ENCODE results near the gene EMC10. TPM values are rescaled to one million over a fixed set of nuclear protein-coding genes. Genes with fewer than 3 reads are reported as not detected.
"Not testable (repeated sequence)": the region's sequence is repeated elsewhere in the genome, so short reads cannot be mapped to it uniquely, and the experiment has no call there.

The EMC10 gene
- polyA plus RNA-seq, 2 of the 4 experiments (the other 2 are of a cell fraction), result 52.8 to 147 TPM

DNA sequence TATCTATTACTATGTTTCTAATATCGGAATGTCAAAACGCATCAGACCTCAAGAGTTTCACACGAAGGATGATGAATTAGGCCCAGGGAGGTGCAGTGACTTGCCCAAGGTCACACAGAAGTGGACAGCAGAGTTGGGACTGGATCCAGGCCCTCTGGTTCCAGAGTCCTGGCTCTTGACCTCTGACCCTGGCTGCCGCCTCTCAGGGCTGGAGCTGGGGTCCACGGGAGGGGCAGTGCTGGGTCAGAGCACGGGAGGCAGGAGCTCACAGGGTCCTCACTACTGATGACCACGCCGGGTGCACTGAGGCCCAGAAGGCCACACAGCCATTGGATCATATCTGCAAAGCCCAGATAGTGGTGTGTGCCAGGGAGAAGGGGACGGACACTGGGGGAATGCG, 46.6 kb downstream of the EMC10 start:
- Histone ChIP-seq H3K4me2 (no peak overlapping the region), H3K27ac (no peak overlapping the region), H3K4me3 (no peak overlapping the region), H3K9me3 (no peaks in the 10 kb centered on the region; the same call in 2 of the 3 replicates), H3K4me1 (no peaks in the 10 kb centered on the region)
- ChIA-PET POLR2A (no interaction called here), CTCF (interaction anchor here (1.0 to 10.7 kb wide), 5 partner anchors 12 to 261 kb away, joined by 3 to 91 read pairs (median 6); no protein-coding TSS in a partner anchor)
- WGBS (ENCODE audit: missing lambda C conversion rate), result 71% methylated on average over 10 of the region's 10 CpGs
- no peak for TF ChIP-seq CBX2 (IDR thresholded peaks at IDR 0.05; ENCODE audit: borderline replicate concordance, low read depth)
- TF ChIP-seq, protein P1, sequence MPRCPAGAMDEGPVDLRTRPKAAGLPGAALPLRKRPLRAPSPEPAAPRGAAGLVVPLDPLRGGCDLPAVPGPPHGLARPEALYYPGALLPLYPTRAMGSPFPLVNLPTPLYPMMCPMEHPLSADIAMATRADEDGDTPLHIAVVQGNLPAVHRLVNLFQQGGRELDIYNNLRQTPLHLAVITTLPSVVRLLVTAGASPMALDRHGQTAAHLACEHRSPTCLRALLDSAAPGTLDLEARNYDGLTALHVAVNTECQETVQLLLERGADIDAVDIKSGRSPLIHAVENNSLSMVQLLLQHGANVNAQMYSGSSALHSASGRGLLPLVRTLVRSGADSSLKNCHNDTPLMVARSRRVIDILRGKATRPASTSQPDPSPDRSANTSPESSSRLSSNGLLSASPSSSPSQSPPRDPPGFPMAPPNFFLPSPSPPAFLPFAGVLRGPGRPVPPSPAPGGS (IDR thresholded peaks at IDR 0.05), result no peak
- TF ChIP-seq, protein P2, sequence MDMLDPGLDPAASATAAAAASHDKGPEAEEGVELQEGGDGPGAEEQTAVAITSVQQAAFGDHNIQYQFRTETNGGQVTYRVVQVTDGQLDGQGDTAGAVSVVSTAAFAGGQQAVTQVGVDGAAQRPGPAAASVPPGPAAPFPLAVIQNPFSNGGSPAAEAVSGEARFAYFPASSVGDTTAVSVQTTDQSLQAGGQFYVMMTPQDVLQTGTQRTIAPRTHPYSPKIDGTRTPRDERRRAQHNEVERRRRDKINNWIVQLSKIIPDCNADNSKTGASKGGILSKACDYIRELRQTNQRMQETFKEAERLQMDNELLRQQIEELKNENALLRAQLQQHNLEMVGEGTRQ (IDR thresholded peaks at IDR 0.05), result no peak
- TF ChIP-seq JUNB (IDR thresholded peaks at IDR 0.05), result no peak
- TF ChIP-seq TP53 (CRISPR knock-in tag; IDR thresholded peaks at IDR 0.05), result no peak
- no peak for TF ChIP-seq TFCP2L1 (CRISPR knock-in tag; IDR thresholded peaks at IDR 0.05)
- TF ChIP-seq POLR2A (IDR thresholded peaks at IDR 0.05; ENCODE audit: low read length), result no peak
- TF ChIP-seq HOXA7 (CRISPR knock-in tag; IDR thresholded peaks at IDR 0.05), result no peak
- TF ChIP-seq GATA3 (IDR thresholded peaks at IDR 0.05; ENCODE audit: borderline replicate concordance), result no peak
- TF ChIP-seq, protein P3, sequence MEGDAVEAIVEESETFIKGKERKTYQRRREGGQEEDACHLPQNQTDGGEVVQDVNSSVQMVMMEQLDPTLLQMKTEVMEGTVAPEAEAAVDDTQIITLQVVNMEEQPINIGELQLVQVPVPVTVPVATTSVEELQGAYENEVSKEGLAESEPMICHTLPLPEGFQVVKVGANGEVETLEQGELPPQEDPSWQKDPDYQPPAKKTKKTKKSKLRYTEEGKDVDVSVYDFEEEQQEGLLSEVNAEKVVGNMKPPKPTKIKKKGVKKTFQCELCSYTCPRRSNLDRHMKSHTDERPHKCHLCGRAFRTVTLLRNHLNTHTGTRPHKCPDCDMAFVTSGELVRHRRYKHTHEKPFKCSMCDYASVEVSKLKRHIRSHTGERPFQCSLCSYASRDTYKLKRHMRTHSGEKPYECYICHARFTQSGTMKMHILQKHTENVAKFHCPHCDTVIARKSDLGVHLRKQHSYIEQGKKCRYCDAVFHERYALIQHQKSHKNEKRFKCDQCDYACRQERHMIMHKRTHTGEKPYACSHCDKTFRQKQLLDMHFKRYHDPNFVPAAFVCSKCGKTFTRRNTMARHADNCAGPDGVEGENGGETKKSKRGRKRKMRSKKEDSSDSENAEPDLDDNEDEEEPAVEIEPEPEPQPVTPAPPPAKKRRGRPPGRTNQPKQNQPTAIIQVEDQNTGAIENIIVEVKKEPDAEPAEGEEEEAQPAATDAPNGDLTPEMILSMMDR (IDR thresholded peaks at IDR 0.05), result no peak
- TF ChIP-seq HOXB13 (CRISPR knock-in tag; IDR thresholded peaks at IDR 0.05; ENCODE audit: low read depth), result no peak
- no peak for TF ChIP-seq RNF2 (IDR thresholded peaks at IDR 0.05; ENCODE audit: borderline replicate concordance, low read depth)
- TF ChIP-seq EP300 (IDR thresholded peaks at IDR 0.05), result no peak
- TF ChIP-seq RCOR1 (IDR thresholded peaks at IDR 0.05; ENCODE audit: low read depth, low read length), result no peak
- TF ChIP-seq, protein P4, sequence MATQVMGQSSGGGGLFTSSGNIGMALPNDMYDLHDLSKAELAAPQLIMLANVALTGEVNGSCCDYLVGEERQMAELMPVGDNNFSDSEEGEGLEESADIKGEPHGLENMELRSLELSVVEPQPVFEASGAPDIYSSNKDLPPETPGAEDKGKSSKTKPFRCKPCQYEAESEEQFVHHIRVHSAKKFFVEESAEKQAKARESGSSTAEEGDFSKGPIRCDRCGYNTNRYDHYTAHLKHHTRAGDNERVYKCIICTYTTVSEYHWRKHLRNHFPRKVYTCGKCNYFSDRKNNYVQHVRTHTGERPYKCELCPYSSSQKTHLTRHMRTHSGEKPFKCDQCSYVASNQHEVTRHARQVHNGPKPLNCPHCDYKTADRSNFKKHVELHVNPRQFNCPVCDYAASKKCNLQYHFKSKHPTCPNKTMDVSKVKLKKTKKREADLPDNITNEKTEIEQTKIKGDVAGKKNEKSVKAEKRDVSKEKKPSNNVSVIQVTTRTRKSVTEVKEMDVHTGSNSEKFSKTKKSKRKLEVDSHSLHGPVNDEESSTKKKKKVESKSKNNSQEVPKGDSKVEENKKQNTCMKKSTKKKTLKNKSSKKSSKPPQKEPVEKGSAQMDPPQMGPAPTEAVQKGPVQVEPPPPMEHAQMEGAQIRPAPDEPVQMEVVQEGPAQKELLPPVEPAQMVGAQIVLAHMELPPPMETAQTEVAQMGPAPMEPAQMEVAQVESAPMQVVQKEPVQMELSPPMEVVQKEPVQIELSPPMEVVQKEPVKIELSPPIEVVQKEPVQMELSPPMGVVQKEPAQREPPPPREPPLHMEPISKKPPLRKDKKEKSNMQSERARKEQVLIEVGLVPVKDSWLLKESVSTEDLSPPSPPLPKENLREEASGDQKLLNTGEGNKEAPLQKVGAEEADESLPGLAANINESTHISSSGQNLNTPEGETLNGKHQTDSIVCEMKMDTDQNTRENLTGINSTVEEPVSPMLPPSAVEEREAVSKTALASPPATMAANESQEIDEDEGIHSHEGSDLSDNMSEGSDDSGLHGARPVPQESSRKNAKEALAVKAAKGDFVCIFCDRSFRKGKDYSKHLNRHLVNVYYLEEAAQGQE (IDR thresholded peaks at IDR 0.05), result no peak
- TF ChIP-seq, protein P5, sequence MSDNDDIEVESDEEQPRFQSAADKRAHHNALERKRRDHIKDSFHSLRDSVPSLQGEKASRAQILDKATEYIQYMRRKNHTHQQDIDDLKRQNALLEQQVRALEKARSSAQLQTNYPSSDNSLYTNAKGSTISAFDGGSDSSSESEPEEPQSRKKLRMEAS (IDR thresholded peaks at IDR 0.05), result no peak
- TF ChIP-seq FOXS1 (CRISPR knock-in tag; IDR thresholded peaks at IDR 0.05), result no peak
- ATAC-seq (no peak), DNase-seq (ENCODE audit: low read depth in 1 of 2, low spot score in 1 of 2) (no peak), FAIRE-seq (no peak)

DNA sequence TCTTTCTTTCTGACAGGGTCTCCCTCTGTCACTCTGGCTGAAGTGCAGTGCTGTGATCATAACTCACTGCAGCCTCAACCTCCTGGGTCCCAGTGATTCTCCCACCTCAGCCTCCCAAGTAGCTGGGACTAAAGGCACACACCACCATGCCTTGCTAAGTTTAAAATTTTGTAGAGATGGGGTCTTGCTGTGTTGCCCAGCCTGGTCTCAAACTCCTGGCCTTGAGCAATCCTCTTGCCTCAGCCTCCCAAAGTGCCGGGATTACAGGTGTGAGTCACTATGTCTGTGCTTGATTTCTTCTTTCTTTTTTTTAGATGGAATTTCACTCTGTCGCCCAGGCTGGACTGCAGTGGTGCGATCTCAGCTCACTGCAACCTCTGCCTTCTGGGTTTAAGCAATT, 51.7 kb downstream of the EMC10 start:
- H3K4me2 ChIP-seq, result not testable (repeated sequence)
- CTCF ChIA-PET, result interaction anchor here (0.9 to 10.7 kb wide), 6 partner anchors 9 to 493 kb away, joined by 3 to 91 read pairs (median 5); no protein-coding TSS in a partner anchor

More for the DNA sequence above, 51.7 kb downstream of the EMC10 start:
- H3K9me3 ChIP-seq, result peaks cover 12% of the 10 kb centered on the region
- H3K4me3 ChIP-seq; DNase-seq (ENCODE audit: low read depth in 1 of 2, low spot score in 1 of 2); H3K27ac ChIP-seq; H3K4me1 ChIP-seq; ATAC-seq; FAIRE-seq: not testable (repeated sequence)
- 63% methylated on average over 3 of the region's 3 CpGs for WGBS (ENCODE audit: missing lambda C conversion rate)
- POLR2A ChIA-PET, result interaction anchor here (1.0 kb wide), 1 partner anchor 17 kb away, joined by 5 read pairs; the partner anchor contains the start of gene JOSD2
